Activated CD4-positive, CD25-positive, alpha-beta regulatory T cell (primary cell): ENCODE measurements around the gene ARL8B.
"Not testable (repeated sequence)": the region's sequence is repeated elsewhere in the genome, so short reads cannot be mapped to it uniquely, and the experiment has no call there.

ENCODE experiments used
- DNase-seq, 4 experiments: peaks; one replicate each; lab custom pipeline; 2025; lab: John Stamatoyannopoulos, UW

The ARL8B gene

GRCh38 chr3:5112043-5112442 lies 10.0 kb upstream of the ARL8B start:
- no peak for DNase-seq

GRCh38 chr3:5113726-5114125 lies 8.4 kb upstream of the ARL8B start:
- DNase-seq: not testable (repeated sequence)

DNA sequence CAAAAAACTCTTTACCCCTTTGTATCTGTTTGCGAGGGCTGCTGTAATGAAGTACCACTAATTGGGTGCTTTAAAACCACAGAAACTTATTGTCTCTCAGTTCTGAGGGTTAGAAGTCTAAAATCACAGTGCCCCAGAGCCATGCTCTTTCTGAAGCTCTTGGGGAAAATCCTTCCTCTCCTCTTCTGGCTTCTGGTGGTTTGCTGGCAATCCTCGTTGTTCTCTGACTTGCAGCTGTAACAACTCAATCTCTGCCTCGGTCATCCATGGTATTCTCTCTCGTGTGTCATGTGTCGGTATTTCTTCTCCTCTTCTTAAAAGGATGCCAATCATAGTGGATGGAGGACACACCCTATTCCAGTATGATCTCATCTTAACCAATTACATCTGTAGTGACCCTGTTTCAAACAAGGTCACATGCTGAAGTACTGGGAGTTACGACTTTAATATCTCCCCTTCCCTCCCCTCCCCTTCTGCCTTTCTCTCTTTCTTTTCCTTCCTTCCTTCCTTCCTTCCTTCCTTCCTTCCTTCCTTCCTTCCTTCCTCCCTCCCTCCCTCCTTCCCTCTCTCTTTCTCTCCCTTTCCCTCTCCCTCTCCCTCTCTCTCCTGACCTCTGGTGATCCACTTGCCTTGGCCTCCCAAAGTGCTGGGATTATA lies 6.5 kb upstream of the ARL8B start:
- no peak for DNase-seq

DNA sequence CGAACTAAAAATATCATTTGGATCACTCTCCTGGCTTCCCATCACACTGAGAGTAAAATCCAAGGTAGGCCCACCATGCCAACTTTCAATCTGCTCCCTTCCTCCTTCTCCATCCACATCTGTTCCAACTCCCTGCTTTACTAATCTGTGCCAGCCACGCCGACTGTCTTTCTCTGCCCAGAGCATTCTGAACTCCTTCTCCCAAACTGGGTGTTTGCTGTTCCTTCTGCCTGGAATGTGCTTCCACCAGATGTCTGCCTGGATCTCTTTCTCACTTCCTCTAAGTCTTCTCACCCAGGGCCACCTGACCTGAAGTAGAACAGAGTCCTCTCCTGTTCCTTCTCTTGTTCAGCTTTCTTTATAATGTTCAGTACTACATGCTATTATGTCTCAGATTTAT lies 5.6 kb upstream of the ARL8B start:
- no peak for DNase-seq

GRCh38 chr3:5120446-5120845 lies 1.6 kb upstream of the ARL8B start:
- DNase-seq: no peak

GRCh38 chr3:5122741-5123706 lies 932 bp downstream of the ARL8B start:
- DNase-seq: no peak

- no peak for DNase-seq
These were observed 1.8 kb downstream of the ARL8B start for GRCh38 chr3:5123937-5124336.

- DNase-seq: no peak
These were observed 4.5 kb downstream of the ARL8B start for GRCh38 chr3:5126586-5126985.

- no peak for DNase-seq
These were observed 6.8 kb downstream of the ARL8B start for GRCh38 chr3:5128849-5129248.

DNA sequence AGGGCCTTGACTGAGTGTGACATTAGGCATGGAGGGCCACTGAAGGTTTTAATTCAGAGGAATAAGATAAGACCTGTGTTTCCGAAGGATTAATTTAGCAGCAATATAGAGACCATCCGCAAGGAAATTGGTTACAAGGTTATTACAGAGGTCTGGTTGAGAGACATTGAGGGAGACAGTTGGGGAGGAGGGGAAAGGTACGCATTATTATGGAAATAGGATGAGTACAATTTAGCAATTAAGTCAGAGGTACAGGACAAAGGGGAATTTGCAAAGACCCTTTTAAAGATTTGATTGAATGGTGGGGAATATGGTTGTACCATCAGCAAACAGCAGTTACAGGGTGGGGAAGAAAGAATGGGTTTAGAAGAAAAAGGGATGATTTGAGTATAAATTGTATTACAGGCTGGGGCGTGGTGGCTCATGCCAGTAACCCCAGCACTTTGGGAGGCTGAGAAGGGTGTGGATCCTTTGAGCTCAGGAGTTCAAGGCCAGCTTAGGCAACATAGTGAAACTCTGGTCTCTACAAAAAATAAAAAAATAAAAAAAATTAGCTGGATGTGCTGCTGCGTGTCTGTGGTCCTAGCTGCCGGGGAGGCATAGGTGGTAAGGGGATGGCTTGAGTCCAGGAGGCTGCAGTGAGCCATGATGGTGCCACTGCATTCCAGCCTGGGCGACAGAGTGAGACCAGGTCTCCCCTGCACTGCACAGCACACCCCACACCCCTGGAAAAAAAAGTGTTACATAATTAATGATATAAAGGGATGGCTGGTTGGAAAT lies 11.3 kb downstream of the ARL8B start:
- no peak for DNase-seq

- no peak for DNase-seq
These were observed 11.9 kb downstream of the ARL8B start for GRCh38 chr3:5134019-5134391.

DNA sequence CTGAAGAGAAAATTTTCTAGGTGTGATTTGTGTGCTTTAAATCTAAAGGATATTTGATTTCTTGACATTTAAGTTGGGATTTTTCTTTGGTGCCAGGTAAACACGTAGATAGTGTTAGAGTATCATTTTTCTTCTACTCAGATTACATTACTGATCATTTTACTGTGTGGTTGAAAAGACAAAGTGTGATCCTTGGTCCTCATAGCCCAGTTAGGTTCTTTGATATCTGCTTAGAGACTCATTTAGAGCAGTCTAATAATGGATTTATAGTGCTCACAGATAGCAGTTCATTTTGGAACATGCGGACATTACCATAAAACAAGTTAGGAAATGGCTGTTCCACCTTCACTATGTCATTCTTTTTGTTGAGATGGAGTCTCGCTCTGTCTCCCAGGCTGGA lies 12.4 kb downstream of the ARL8B start:
- DNase-seq: no peak

- DNase-seq: peak in 1 of 4 experiments; percentile 9
These were observed 14.3 kb downstream of the ARL8B start for GRCh38 chr3:5136211-5136918.

GRCh38 chr3:5136919-5137429 lies 14.9 kb downstream of the ARL8B start:
- no peak for DNase-seq

DNA sequence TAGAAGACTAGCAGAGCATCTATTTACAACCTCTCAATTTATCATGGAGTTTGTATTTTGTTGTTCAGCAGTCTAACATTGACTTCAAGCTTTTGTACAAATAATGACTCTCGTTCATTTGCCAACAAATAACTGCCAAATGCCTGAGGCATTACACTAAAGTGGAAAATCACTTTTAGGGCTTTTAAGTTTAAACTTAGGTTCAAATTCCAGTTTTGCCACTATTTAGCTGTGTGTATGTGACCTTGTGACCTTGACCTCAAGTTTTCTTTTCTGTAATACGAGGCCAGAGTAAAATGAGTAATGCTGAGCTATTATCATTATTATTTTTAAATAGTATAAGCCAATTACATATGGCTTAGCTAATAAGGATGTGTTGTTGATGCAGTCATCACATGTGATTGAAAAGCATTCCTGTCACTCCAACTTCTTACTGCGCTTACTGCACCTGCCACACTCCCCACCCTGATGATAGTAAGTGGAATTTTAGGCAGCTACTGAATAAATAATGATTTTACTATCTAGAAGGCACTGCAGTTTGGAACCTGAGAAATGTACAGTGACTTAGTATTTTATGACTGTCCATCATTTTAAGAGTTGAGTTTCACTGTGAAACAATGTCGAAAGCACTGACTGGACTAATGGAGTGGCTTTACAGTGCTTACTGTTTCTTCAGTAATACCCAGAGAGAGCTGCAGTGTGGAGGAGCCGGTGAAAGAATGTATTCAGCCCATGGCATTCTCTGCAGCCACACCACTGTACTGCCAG lies 16.3 kb downstream of the ARL8B start:
- DNase-seq: no peak

DNA sequence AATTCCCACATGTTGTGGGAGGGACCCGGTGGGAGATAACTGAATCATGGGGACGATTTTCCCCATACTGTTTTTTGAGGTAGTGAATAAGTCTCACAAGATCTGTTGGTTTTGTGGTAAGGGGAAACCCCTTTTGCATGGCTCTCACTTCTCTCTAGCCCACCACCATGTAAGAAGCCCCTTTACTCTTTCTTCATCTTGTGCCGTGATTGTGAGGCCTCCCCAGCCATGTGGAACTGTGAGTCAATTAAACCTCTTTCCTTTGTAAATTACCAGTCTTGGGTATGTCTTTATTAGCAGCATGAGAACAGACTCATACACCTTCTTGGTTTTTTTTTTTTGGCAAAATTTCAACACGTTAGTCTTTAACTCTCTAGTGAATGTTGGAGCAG lies 18.1 kb downstream of the ARL8B start:
- no peak for DNase-seq

GRCh38 chr3:5140839-5141238 lies 18.7 kb downstream of the ARL8B start:
- no peak for DNase-seq

DNA sequence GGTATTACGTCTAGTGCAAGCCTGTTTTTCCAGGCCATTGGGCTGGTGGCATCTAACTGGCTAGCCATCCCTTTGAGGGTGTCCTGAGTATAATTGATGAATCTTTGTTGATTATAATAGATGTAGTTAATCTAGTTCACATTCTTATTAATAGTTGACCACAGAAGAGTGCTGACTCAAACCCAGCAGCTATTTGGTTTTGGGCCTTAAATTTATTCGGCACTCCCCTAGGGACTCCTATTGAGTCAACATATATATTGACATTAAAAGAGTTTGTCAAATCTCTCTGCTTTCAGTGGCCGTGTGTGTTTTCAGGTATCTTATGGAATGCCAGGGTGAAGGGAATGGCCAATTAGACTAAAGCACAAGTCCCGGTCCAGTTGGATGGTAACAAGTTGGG lies 19.7 kb downstream of the ARL8B start:
- no peak for DNase-seq

- no peak for DNase-seq
These were observed 21.4 kb downstream of the ARL8B start for GRCh38 chr3:5143464-5143863.

GRCh38 chr3:5144316-5144994 lies 22.4 kb downstream of the ARL8B start:
- no peak for DNase-seq
